HepG2 (cell line): ENCODE results near the gene UQCC5. TPM values are rescaled to one million over a fixed set of nuclear protein-coding genes. Genes with fewer than 3 reads are reported as not detected.
A peak's percentile ranks its signal among the peaks of the same experiment; 100 is the strongest.

Experiments used
- AKAP8 ChIP-seq: sonication (generic); formaldehyde crosslinking; IDR thresholded peaks from 2 replicates; pipeline ENCODE4 v1.5.1; 2020; ENCODE audit warnings: mild to moderate bottlenecking, missing genetic modification reagents
- ARID3A ChIP-seq: IDR thresholded peaks from 2 replicates; pipeline ENCODE4 v1.6.1; 2012; ENCODE audit warnings: low read depth, low read length, improper control_type of control experiment
- DBP ChIP-seq: sonication (generic); formaldehyde crosslinking; IDR thresholded peaks from 2 replicates; pipeline ENCODE4 v1.4.0; 2020; ENCODE audit warnings: missing genetic modification reagents; ENCODE audit errors: not compliant biosample characterization
- KMT2B ChIP-seq: IDR thresholded peaks from 2 replicates; pipeline ENCODE4 v1.6.1; 2016; ENCODE audit warnings: missing genetic modification reagents, missing compliant biosample characterization
- MED8 ChIP-seq: sonication (generic); formaldehyde crosslinking; IDR thresholded peaks from 2 replicates; pipeline ENCODE4 v1.8.1; 2023; ENCODE audit warnings: mild to moderate bottlenecking, missing genetic modification reagents; ENCODE audit not compliant: insufficient replicate concordance
- MTF1 ChIP-seq: sonication (generic); formaldehyde crosslinking; IDR thresholded peaks from 2 replicates; pipeline ENCODE4 v1.5.0; 2020; ENCODE audit warnings: missing genetic modification reagents
- NKX3-1 ChIP-seq: sonication (generic); formaldehyde crosslinking; IDR thresholded peaks from 2 replicates; pipeline ENCODE4 v1.5.0; 2020; ENCODE audit warnings: missing genetic modification reagents
- PAF1 ChIP-seq: IDR thresholded peaks from 2 replicates; pipeline ENCODE4 v1.6.1; 2016; ENCODE audit warnings: missing genetic modification reagents, missing compliant biosample characterization
- RAD21 ChIP-seq: fragments of 450-650 bp; formaldehyde crosslinking; IDR thresholded peaks from 2 replicates; pipeline ENCODE4 v1.5.0; 2020; ENCODE audit warnings: mild to moderate bottlenecking
- RBAK ChIP-seq: sonication (generic); formaldehyde crosslinking; IDR thresholded peaks from 2 replicates; pipeline ENCODE4 v1.5.1; 2020; ENCODE audit warnings: mild to moderate bottlenecking, missing genetic modification reagents
- SATB2 ChIP-seq: sonication (generic); formaldehyde crosslinking; IDR thresholded peaks from 2 replicates; pipeline ENCODE4 v1.5.0; 2020; ENCODE audit warnings: missing genetic modification reagents
- SKIL ChIP-seq: sonication (generic); formaldehyde crosslinking; IDR thresholded peaks from 2 replicates; pipeline ENCODE4 v1.8.0; 2022; ENCODE audit warnings: missing genetic modification reagents, mild to moderate bottlenecking, moderate library complexity, borderline replicate concordance
- SMAD3 ChIP-seq: sonication (generic); formaldehyde crosslinking; IDR thresholded peaks from 2 replicates; pipeline ENCODE4 v1.4.0; 2020; ENCODE audit warnings: missing genetic modification reagents
- SNAPC2 ChIP-seq: sonication (generic); formaldehyde crosslinking; IDR thresholded peaks from 2 replicates; pipeline ENCODE4 v1.8.1; 2022; ENCODE audit warnings: mild to moderate bottlenecking, missing genetic modification reagents
- ZBTB1 ChIP-seq: sonication (generic); formaldehyde crosslinking; IDR thresholded peaks from 2 replicates; pipeline ENCODE4 v1.4.0; 2020; ENCODE audit warnings: missing genetic modification reagents, borderline replicate concordance
- ZGPAT ChIP-seq: IDR thresholded peaks from 2 replicates; pipeline ENCODE4 v1.6.1; 2016; ENCODE audit warnings: mild to moderate bottlenecking
- ZSCAN22 ChIP-seq: sonication (generic); formaldehyde crosslinking; IDR thresholded peaks from 2 replicates; pipeline ENCODE4 v1.4.0; 2020; ENCODE audit warnings: mild to moderate bottlenecking, missing genetic modification reagents
- polyA plus RNA-seq, 8 experiments: library from polyadenylated mRNA; depleted of rRNA in 3 of 8; stranded (reverse) in 7 of 8; unstranded in 1 of 8; fragments of >200 nt; fragmentation: Illumina TruSeq in 4 of 8; extraction: Trizol in 4 of 8; gene quantifications; 2 replicates each; pipeline versions ENCODE4 v1.2.1 to v1.2.3, GENCODE V29; 2011 to 2016; ENCODE audit warnings: low read depth in 4 of 8, missing spikeins in 1 of 8, mixed read lengths in 1 of 8; ENCODE audit not compliant: insufficient read depth in 1 of 8
- total RNA-seq, 5 experiments: library from RNA; depleted of rRNA; stranded (reverse); fragments of >200 nt; fragmentation: Illumina TruSeq; extraction: Trizol; gene quantifications; 2 replicates each; pipeline ENCODE4 v1.2.3, GENCODE V29; 2016; ENCODE audit warnings: low read depth in 1 of 5

UQCC5 gene
- total and polyA plus RNA-seq, 2 of the 13 experiments (the other 11 are each of a cell fraction or from before 2014, with no cell fraction given), result 15.4 to 29.5 TPM

DNA sequence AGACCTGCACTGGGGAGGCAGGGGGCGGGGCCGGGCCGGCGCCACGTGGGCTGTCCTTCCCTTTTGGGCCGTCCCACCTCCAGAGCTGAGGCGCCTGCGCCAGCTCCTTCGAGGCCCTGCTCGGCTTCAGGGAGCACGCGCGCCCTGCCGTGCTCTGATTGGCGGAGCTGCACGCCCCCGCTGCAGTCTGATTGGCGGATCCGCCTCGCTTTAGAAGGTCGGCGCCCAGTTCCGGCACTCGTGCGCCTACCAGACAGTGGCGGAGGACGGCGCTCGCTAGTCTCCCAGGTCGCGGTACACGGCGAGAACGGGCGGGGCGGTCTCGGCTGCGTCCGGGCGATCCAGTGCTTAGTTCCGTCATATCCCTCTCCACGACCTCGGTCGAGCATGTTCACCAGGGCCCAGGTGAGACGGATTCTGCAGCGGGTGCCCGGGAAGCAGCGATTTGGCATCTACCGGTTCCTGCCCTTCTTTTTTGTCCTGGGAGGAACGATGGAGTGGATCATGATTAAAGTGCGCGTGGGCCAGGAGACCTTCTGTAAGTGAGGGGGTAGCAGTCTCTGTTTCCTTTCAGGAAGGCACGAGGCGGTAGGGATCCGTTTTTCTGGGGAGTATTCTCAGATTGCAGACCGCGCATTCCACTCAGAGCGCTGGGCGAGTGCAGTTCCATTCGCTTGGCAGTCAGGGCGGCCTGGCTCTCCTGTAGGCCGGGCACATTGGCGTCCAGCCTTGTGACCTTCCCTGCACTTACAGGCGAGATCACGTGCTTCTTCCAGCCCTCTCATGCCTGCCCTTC lies at the start of gene UQCC5 (continued):
- 0 out of 2 replicates have a peak, but pooled peaks have one; percentile 26 for TF ChIP-seq SNAPC2 (CRISPR knock-in tag)
- TF ChIP-seq ZBTB1 (CRISPR knock-in tag), result no peak
- TF ChIP-seq DBP (CRISPR knock-in tag), result no peak
- no peak for TF ChIP-seq RAD21 (CRISPR knock-in tag)
- TF ChIP-seq MTF1 (CRISPR knock-in tag), result 0 out of 2 replicates have a peak, but pooled peaks have one; percentile 32
- no peak for TF ChIP-seq PAF1 (CRISPR knock-in tag)
- TF ChIP-seq KMT2B (CRISPR knock-in tag), result peak; percentile 78; the same call in 1 of the 2 replicates
- no peak; the same call in 1 of the 2 replicates for TF ChIP-seq SMAD3
- TF ChIP-seq ARID3A, result no peak
- TF ChIP-seq ZGPAT (CRISPR knock-in tag), result peak; percentile 95
- peak; percentile 77 for TF ChIP-seq NKX3-1 (CRISPR knock-in tag)
- TF ChIP-seq SATB2 (CRISPR knock-in tag), result peak; percentile 63; the same call in 1 of the 2 replicates
- no peak for TF ChIP-seq ZSCAN22
- peak; percentile 99 for TF ChIP-seq AKAP8
- no peak for TF ChIP-seq RBAK (CRISPR knock-in tag)
- no peak; the same call in 1 of the 2 replicates for TF ChIP-seq SKIL (CRISPR knock-in tag)
- TF ChIP-seq MED8, result no peak
